ENCODE data around the gene CCDC174. TPM values are rescaled to one million over a fixed set of nuclear protein-coding genes. Genes with fewer than 3 reads are reported as not detected.

Gene CCDC174
- total RNA-seq, 2 donors from 2014 or later: 17.7 to 27.6 TPM

- no peak overlapping the region for H3K27ac Mint-ChIP-seq
- ATAC-seq (replicated peaks): no peak
Measured at GRCh38 chr3:14721126-14721864, 69.7 kb downstream of the CCDC174 start.

More at GRCh38 chr3:14721126-14721864, 69.7 kb downstream of the CCDC174 start:
- Mint-ChIP-seq H3K36me3 (ENCODE audit: low read depth) (no peaks in the 10 kb centered on the region), H3K4me3 (no peak overlapping the region), H3K9me3 (no peaks in the 10 kb centered on the region), H3K27me3 (peaks cover 23% of the 10 kb centered on the region), H3K4me1 (no peaks in the 10 kb centered on the region)

Other genes starting within 250 kb of the CCDC174 start
- 100 to 1,000 TPM in 1 of 2 donors, 10 to 100 TPM in 1; 80.1 to 219 TPM for gene SLC6A6, start 249.2 kb upstream of the CCDC174 start, total RNA-seq
- under 1 TPM in 1 of 2 donors, not detected in 1; 0.21 TPM for gene GRIP2, start 111.4 kb upstream of the CCDC174 start, total RNA-seq
- under 1 TPM; 0.16 to 0.45 TPM for gene C3orf20, start 23.4 kb downstream of the CCDC174 start, total RNA-seq
- under 1 TPM; 0.06 to 0.74 TPM for gene FGD5, start 167.2 kb downstream of the CCDC174 start, total RNA-seq